Right lobe of liver (tissue), 6 donors: ENCODE results near the gene ZNF574. TPM values are rescaled to one million over a fixed set of nuclear protein-coding genes. Genes with fewer than 3 reads are reported as not detected.

Experiments used
- ATAC-seq, 4 donors: fragments of 200-7000 bp; cut with Tn5 transposase; one replicate each; pipeline ENCODE4 v1.9.1; 2020; ENCODE audit warnings: mild to moderate bottlenecking in 4 of 4, moderate library complexity in 4 of 4
- DNase-seq, 3 donors: peaks; one replicate each; pipeline ENCODE4 v3.0.0-alpha.2; 2020
- H3K27ac ChIP-seq, 3 donors: fragments of 200-600 bp; one replicate each; pipeline ENCODE4 v1.8.0; 2022
- H3K27me3 ChIP-seq, 2 donors: fragments of 200-600 bp; one replicate each; pipeline ENCODE4 v1.8.0; 2022
- H3K36me3 ChIP-seq, 4 donors: fragments of 200-600 bp; sonication (generic) in 1 of 4; one replicate each; pipeline versions ENCODE4 v1.5.1 to v1.8.0; 2017 to 2022; ENCODE audit warnings: control low read depth in 1 of 4
- H3K4me1 ChIP-seq, 4 donors: fragments of 200-600 bp; sonication (generic) in 1 of 4; one replicate each; pipeline versions ENCODE4 v1.5.1 to v1.8.0; 2017 to 2022; ENCODE audit warnings: control low read depth in 1 of 4
- H3K4me3 ChIP-seq, 3 donors: fragments of 200-600 bp; one replicate each; pipeline ENCODE4 v1.8.0; 2022
- H3K9me3 ChIP-seq, 4 donors: fragments of 200-600 bp; sonication (generic) in 1 of 4; one replicate each; pipeline versions ENCODE4 v1.5.1 to v1.8.0; 2017 to 2022; ENCODE audit warnings: control low read depth in 1 of 4
- CTCF ChIP-seq, 4 donors: fragments of 200-600 bp in 3 of 4; fragments of 450-650 bp in 1 of 4; IDR thresholded peaks; one replicate each; pipeline versions ENCODE4 v1.5.1 to v1.8.0; 2016 to 2022; ENCODE audit warnings: antibody characterized with exemption in 4 of 4, mild to moderate bottlenecking in 2 of 4
- POLR2A ChIP-seq: fragments of 450-650 bp; IDR thresholded peaks from one replicate; pipeline ENCODE4 v1.6.1; 2017; ENCODE audit warnings: antibody characterized with exemption, mild to moderate bottlenecking
- WGBS: methylation state at CpG from one replicate; pipeline ENCODE4 v1.1.6; 2018; ENCODE audit warnings: low coverage, low lambda C conversion rate; ENCODE audit not compliant: insufficient coverage; ENCODE audit errors: missing lambda C conversion rate; 5-methylcytosine and 5-hydroxymethylcytosine counted together
- intact Hi-C, 2 donors: fragments of 100-400 bp; cut with DNase I; formaldehyde crosslinking; loops; one replicate each; pipeline versions ENCODE4 v1.11.2 to v1.14.1; 2022
- total RNA-seq, 6 experiments: library from RNA; depleted of rRNA in 2 of 6; stranded (reverse); fragments of >200 nt in 2 of 6; fragmentation: NEBNext Ultra II Directional in 3 of 6; extraction: Animal tissue kit (Norgen Biotek cat#: 25700) in 3 of 6; gene quantifications; one replicate each; pipeline versions ENCODE4 v1.1.0 to v1.2.4, GENCODE V29; 2016 to 2023
- donor health status: DM: no; HTN: yes; CAD: no.
- donor health status: DM: no; HTN: no; CAD: no.
- donor health status: DM: no; HTN: no; CAD: no.
- donor health status: DM: no; HTN: yes; CAD: no.
- donor health status: DM: no; HTN: yes; CAD: no.

The ZNF574 gene
- total RNA-seq, 6 experiments from 2014 or later, result 4.3 to 5.8 (median 4.7) TPM

DNA sequence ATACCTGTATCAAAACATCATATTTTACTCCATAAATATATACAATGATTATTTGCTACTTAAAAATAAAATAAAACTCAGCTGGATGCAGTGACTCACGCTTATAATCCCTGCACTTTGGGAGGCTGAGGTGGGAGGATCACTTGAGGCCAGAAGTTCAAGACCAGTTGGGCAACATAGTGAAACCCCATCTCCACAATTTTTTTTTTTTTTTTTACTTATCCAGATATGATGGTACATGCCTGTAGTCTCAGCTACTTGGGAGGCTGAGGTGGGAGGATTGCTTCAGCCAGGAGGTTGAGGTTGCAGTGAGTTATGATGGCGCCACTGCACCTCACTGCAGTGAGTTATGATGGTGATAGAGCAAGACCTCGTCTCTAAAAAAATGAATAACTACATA lies 33.9 kb downstream of the ZNF574 start:
- ATAC-seq (no peak), DNase-seq (no peak)
- 69% methylated on average over 3 of the region's 3 CpGs for WGBS
- no peak for TF ChIP-seq CTCF (IDR thresholded peaks at IDR 0.05)
- TF ChIP-seq POLR2A, result no peak
- H3K4me3 ChIP-seq, result no peak overlapping the region
- H3K4me1 ChIP-seq, result no peaks in the 10 kb centered on the region
- no peaks in the 10 kb centered on the region for H3K36me3 ChIP-seq
- intact Hi-C loops, result no loop called here
- H3K9me3 ChIP-seq, result no peaks in the 10 kb centered on the region
- no peak overlapping the region for H3K27ac ChIP-seq
- H3K27me3 ChIP-seq, result no peaks in the 10 kb centered on the region

GRCh38 chr19:42110658-42111057 lies 34.7 kb downstream of the ZNF574 start:
- WGBS, result 71% methylated on average over 1 of the region's 1 CpG
- TF ChIP-seq POLR2A (no peak), CTCF (IDR thresholded peaks at IDR 0.05) (no peak)
- intact Hi-C loops, result no loop called here

DNA sequence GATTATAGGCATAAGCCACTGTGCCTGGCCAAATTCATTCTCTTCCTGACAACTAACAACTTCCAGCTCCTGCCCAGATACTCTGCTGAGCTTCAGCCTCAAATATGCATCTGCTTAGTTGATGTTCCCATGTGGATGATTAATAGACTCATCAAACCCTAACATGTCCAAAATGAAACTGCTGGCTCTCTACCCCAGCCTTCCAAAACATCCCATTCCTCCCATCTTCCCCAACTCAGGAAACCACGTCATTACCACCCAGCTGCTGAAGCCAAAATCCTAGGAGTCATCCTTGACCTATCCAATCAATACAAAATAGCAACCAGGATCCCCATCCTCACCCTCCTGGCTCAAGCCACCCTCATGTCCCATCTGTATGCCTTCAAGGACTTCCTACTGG lies 35.4 kb downstream of the ZNF574 start:
- Histone ChIP-seq H3K4me3 (no peak overlapping the region), H3K9me3 (no peaks in the 10 kb centered on the region), H3K27me3 (no peaks in the 10 kb centered on the region), H3K27ac (no peak overlapping the region), H3K36me3 (no peaks in the 10 kb centered on the region), H3K4me1 (no peaks in the 10 kb centered on the region)
- TF ChIP-seq POLR2A (no peak), CTCF (IDR thresholded peaks at IDR 0.05) (no peak)
- ATAC-seq, result no peak
- DNase-seq, result no peak
- intact Hi-C loops, result no loop called here
- WGBS, result 35% methylated on average over 1 of the region's 1 CpG

More at GRCh38 chr19:42110658-42111057, 34.7 kb downstream of the ZNF574 start:
- DNase-seq (no peak), ATAC-seq (no peak)
- no peaks in the 10 kb centered on the region for H3K4me1 ChIP-seq
- no peak overlapping the region for H3K4me3 ChIP-seq
- no peak overlapping the region for H3K27ac ChIP-seq
- H3K9me3 ChIP-seq, result no peaks in the 10 kb centered on the region
- no peaks in the 10 kb centered on the region for H3K36me3 ChIP-seq
- no peaks in the 10 kb centered on the region for H3K27me3 ChIP-seq

DNA sequence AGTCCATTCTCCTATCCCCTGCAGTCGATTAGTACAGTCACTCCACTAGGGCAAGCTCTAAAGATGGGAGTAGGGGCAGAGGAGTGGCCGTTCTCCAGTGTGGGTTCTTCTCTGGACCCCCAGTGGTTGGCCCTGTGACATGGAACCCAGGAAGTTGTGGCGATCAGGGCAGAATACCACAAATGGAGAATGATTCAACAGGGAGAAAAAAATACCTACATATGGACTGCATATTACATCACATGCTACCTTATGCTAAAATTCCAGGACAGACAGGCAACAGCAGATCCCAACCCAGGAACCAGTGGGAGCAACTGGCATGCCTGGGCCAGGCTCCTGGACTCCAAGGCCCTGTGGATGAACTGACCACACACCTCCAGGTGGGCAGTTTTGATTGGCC lies 35.8 kb downstream of the ZNF574 start:
- H3K27ac ChIP-seq, result no peak overlapping the region
- no peak for TF ChIP-seq CTCF (IDR thresholded peaks at IDR 0.05)
- TF ChIP-seq POLR2A, result no peak
- intact Hi-C loops, result no loop called here
- no peaks in the 10 kb centered on the region for H3K4me1 ChIP-seq
- DNase-seq (no peak), ATAC-seq (no peak)
- H3K9me3 ChIP-seq, result no peaks in the 10 kb centered on the region
- 56% methylated on average over 3 of the region's 3 CpGs for WGBS
- no peaks in the 10 kb centered on the region for H3K36me3 ChIP-seq
- H3K4me3 ChIP-seq, result no peak overlapping the region
- no peaks in the 10 kb centered on the region for H3K27me3 ChIP-seq
